Neural cell (in vitro differentiated cells): ENCODE measurements around the gene FZD2.

Experiments
- EP300 ChIP-seq: fragments of 450-650 bp; conservative IDR thresholded peaks from 2 replicates; pipeline ENCODE4 v1.6.1; 2014; ENCODE audit warnings: antibody characterized with exemption, mild to moderate bottlenecking, moderate library complexity; ENCODE audit not compliant: poor library complexity, severe bottlenecking
- EZH2 ChIP-seq: fragments of 200-600, 300-800 bp; shearing (Covaris generic), sonication (generic); IDR thresholded peaks from 2 replicates; pipeline ENCODE4 v1.6.1; 2014; ENCODE audit warnings: antibody characterized with exemption, low read length, borderline replicate concordance, mild to moderate bottlenecking; ENCODE audit not compliant: insufficient read depth, poor library complexity, severe bottlenecking
- MXI1 ChIP-seq: fragments of 450-650 bp; conservative IDR thresholded peaks from 2 replicates; pipeline ENCODE4 v1.6.1; 2014; ENCODE audit warnings: antibody characterized with exemption, mild to moderate bottlenecking; ENCODE audit not compliant: poor library complexity, severe bottlenecking
- POLR2AphosphoS5 ChIP-seq: IDR thresholded peaks from 2 replicates; pipeline ENCODE4 v1.6.1; 2012
- RAD21 ChIP-seq: fragments of 450-650 bp; conservative IDR thresholded peaks from 2 replicates; pipeline ENCODE4 v1.6.1; 2014; ENCODE audit warnings: antibody characterized with exemption, mild to moderate bottlenecking, moderate library complexity
- REST ChIP-seq: IDR thresholded peaks from 2 replicates; pipeline ENCODE4 v1.6.1; 2012; ENCODE audit warnings: borderline replicate concordance
- SMC3 ChIP-seq: fragments of 450-650 bp; conservative IDR thresholded peaks from 2 replicates; pipeline ENCODE4 v1.6.1; 2014; ENCODE audit warnings: antibody characterized with exemption, mild to moderate bottlenecking, moderate library complexity; ENCODE audit not compliant: poor library complexity
- TAF1 ChIP-seq: IDR thresholded peaks from 2 replicates; pipeline ENCODE4 v1.6.1; 2012; ENCODE audit warnings: low read depth
- TF ChIP-seq, protein P1 (sequence below): fragments of 450-650 bp; IDR thresholded peaks from 2 replicates; pipeline ENCODE4 v1.5.1; 2014; ENCODE audit warnings: antibody characterized with exemption, mild to moderate bottlenecking, moderate library complexity; ENCODE audit not compliant: poor library complexity, severe bottlenecking

GRCh38 chr17:44598932-44599297, 41.6 kb downstream of the FZD2 start:
- no peak for TF ChIP-seq SMC3
- TF ChIP-seq, protein P1, sequence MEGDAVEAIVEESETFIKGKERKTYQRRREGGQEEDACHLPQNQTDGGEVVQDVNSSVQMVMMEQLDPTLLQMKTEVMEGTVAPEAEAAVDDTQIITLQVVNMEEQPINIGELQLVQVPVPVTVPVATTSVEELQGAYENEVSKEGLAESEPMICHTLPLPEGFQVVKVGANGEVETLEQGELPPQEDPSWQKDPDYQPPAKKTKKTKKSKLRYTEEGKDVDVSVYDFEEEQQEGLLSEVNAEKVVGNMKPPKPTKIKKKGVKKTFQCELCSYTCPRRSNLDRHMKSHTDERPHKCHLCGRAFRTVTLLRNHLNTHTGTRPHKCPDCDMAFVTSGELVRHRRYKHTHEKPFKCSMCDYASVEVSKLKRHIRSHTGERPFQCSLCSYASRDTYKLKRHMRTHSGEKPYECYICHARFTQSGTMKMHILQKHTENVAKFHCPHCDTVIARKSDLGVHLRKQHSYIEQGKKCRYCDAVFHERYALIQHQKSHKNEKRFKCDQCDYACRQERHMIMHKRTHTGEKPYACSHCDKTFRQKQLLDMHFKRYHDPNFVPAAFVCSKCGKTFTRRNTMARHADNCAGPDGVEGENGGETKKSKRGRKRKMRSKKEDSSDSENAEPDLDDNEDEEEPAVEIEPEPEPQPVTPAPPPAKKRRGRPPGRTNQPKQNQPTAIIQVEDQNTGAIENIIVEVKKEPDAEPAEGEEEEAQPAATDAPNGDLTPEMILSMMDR, result no peak
- no peak for TF ChIP-seq POLR2AphosphoS5
- TF ChIP-seq RAD21, result no peak
- TF ChIP-seq EZH2, result no peak
- no peak for TF ChIP-seq TAF1
- TF ChIP-seq REST, result no peak
- TF ChIP-seq EP300, result no peak
- TF ChIP-seq MXI1, result no peak
